SU-DHL-6 (cell line): Measurements from ENCODE around the gene DDX43.

Experiments
- H2AFZ ChIP-seq: fragments of 200-600 bp; sonication (generic); 2 replicates; pipeline ENCODE4 v1.6.1; 2014; ENCODE audit warnings: low read depth, mild to moderate bottlenecking, moderate library complexity, mixed read lengths, antibody characterized with exemption, low read length; ENCODE audit not compliant: severe bottlenecking
- H3F3A ChIP-seq: fragments of 200-600 bp; shearing (Covaris generic); 2 replicates; pipeline ENCODE4 v1.6.0; 2016; ENCODE audit warnings: antibody characterized with exemption, mild to moderate bottlenecking; ENCODE audit not compliant: insufficient read depth
- H3K27ac ChIP-seq: fragments of 200-600 bp; sonication (generic); 2 replicates; pipeline ENCODE4 v1.5.1; 2016; ENCODE audit warnings: low read depth, mild to moderate bottlenecking, low read length, moderate library complexity, mixed read lengths
- H3K27me3 ChIP-seq: fragments of 200-600 bp; sonication (generic), shearing (Covaris generic); 2 replicates; pipeline ENCODE4 v1.6.0; 2014; ENCODE audit warnings: mild to moderate bottlenecking, low read length
- H3K36me3 ChIP-seq: fragments of 200-600 bp; sonication (generic); 2 replicates; pipeline ENCODE4 v1.6.1; 2014; ENCODE audit warnings: mild to moderate bottlenecking, low read length, mixed read lengths
- H3K4me2 ChIP-seq: fragments of 300-600, 200-600 bp; shearing (Covaris generic), sonication (generic); 2 replicates; pipeline ENCODE4 v1.6.0; 2014; ENCODE audit warnings: low read length, low read depth, mild to moderate bottlenecking; ENCODE audit not compliant: poor library complexity, severe bottlenecking
- H3K4me3 ChIP-seq: fragments of 200-600 bp; sonication (generic); 2 replicates; pipeline ENCODE4 v1.5.1; 2014; ENCODE audit warnings: antibody characterized with exemption, low read length, mild to moderate bottlenecking, mixed read lengths; ENCODE audit not compliant: insufficient read depth, poor library complexity, severe bottlenecking
- H3K79me2 ChIP-seq: fragments of 200-600 bp; sonication (generic); 2 replicates; pipeline ENCODE4 v1.6.1; 2014; ENCODE audit warnings: mild to moderate bottlenecking, low read length, moderate library complexity; ENCODE audit not compliant: insufficient read depth
- H3K9ac ChIP-seq: fragments of 200-600 bp; sonication (generic); 2 replicates; pipeline ENCODE4 v1.7.0; 2014; ENCODE audit warnings: mild to moderate bottlenecking, low read length
- H3K9me2 ChIP-seq: fragments of 200-600 bp; sonication (generic); replicated peaks from 2 replicates; pipeline ENCODE4 v1.6.1; 2014; ENCODE audit warnings: low read length; ENCODE audit not compliant: insufficient read depth
- H3K9me3 ChIP-seq: fragments of 200-600 bp; sonication (generic); 2 replicates; pipeline ENCODE4 v1.6.1; 2014; ENCODE audit warnings: low read length, mixed read lengths; ENCODE audit not compliant: insufficient read depth
- H4K20me1 ChIP-seq: fragments of 200-600 bp; sonication (generic); 2 replicates; pipeline ENCODE4 v1.6.1; 2014; ENCODE audit warnings: low read depth, mild to moderate bottlenecking, antibody characterized with exemption, low read length, moderate library complexity, mixed read lengths
- CTCF ChIP-seq: fragments of 200-600 bp; sonication (generic); IDR thresholded peaks from one replicate; pipeline ENCODE4 v1.5.1; 2017; ENCODE audit warnings: antibody characterized with exemption, mild to moderate bottlenecking, low read length, moderate library complexity; ENCODE audit not compliant: insufficient read depth, poor library complexity, severe bottlenecking
- EZH2phosphoT487 ChIP-seq: fragments of 200-600 bp; sonication (generic), shearing (Covaris generic); conservative IDR thresholded peaks from 2 replicates; pipeline ENCODE4 v1.6.1; 2018; ENCODE audit warnings: mild to moderate bottlenecking, antibody characterized with exemption, low read length, moderate library complexity, mixed read lengths

The DDX43 gene

GRCh38 chr6:73400656-73401055 is 6.0 kb downstream of the DDX43 start:
- Histone ChIP-seq H4K20me1 (no peaks in the 10 kb centered on the region), H3K27me3 (no peaks in the 10 kb centered on the region), H3K4me2 (no peak overlapping the region), H3F3A (no peaks in the 10 kb centered on the region), H3K9ac (no peak overlapping the region), H3K27ac (no peak overlapping the region), H3K9me2 (no peaks in the 10 kb centered on the region), H3K36me3 (no peaks in the 10 kb centered on the region), H3K4me3 (no peak overlapping the region), H2AFZ (no peak overlapping the region), H3K9me3 (no peaks in the 10 kb centered on the region), H3K79me2 (no peaks in the 10 kb centered on the region)
- TF ChIP-seq EZH2phosphoT487, result no peak
- TF ChIP-seq CTCF, result no peak

- TF ChIP-seq EZH2phosphoT487, result no peak
- Histone ChIP-seq H3K27ac (no peak overlapping the region), H3F3A (no peaks in the 10 kb centered on the region), H3K4me2 (no peak overlapping the region), H3K36me3 (no peaks in the 10 kb centered on the region), H3K9me3 (no peaks in the 10 kb centered on the region), H3K4me3 (no peak overlapping the region), H3K27me3 (no peaks in the 10 kb centered on the region), H3K9ac (no peak overlapping the region), H2AFZ (no peak overlapping the region), H3K79me2 (no peaks in the 10 kb centered on the region), H3K9me2 (no peaks in the 10 kb centered on the region), H4K20me1 (no peaks in the 10 kb centered on the region)
These were observed 14.8 kb downstream of the DDX43 start for GRCh38 chr6:73409395-73409794.

- Histone ChIP-seq H3K4me2 (no peak overlapping the region), H3K36me3 (no peaks in the 10 kb centered on the region), H2AFZ (no peak overlapping the region), H3K79me2 (no peaks in the 10 kb centered on the region), H3K9me2 (no peaks in the 10 kb centered on the region), H3K4me3 (no peak overlapping the region), H3K9ac (no peak overlapping the region), H4K20me1 (no peaks in the 10 kb centered on the region), H3K27me3 (no peaks in the 10 kb centered on the region), H3K9me3 (no peaks in the 10 kb centered on the region), H3K27ac (no peak overlapping the region), H3F3A (no peaks in the 10 kb centered on the region)
- no peak for TF ChIP-seq CTCF
- no peak for TF ChIP-seq EZH2phosphoT487
These were observed 18.5 kb downstream of the DDX43 start for GRCh38 chr6:73413102-73413501.

- H3K9ac ChIP-seq, result no peak overlapping the region
- no peak overlapping the region for H2AFZ ChIP-seq
- H4K20me1 ChIP-seq, result no peaks in the 10 kb centered on the region
- H3K9me2 ChIP-seq, result no peaks in the 10 kb centered on the region
- no peak overlapping the region for H3K4me2 ChIP-seq
- no peak overlapping the region for H3K27ac ChIP-seq
- H3K4me3 ChIP-seq, result no peak overlapping the region
- no peaks in the 10 kb centered on the region for H3K36me3 ChIP-seq
- H3K9me3 ChIP-seq, result no peaks in the 10 kb centered on the region
- H3F3A ChIP-seq, result no peaks in the 10 kb centered on the region
- TF ChIP-seq CTCF (no peak), EZH2phosphoT487 (no peak)
- H3K79me2 ChIP-seq, result no peaks in the 10 kb centered on the region
- H3K27me3 ChIP-seq, result no peaks in the 10 kb centered on the region
These were observed 23.6 kb downstream of the DDX43 start for GRCh38 chr6:73418081-73418741.
